HUES6 (cell line): ENCODE results near the gene SUGP1.

ENCODE experiments used
- H3K27ac ChIP-seq: 2 replicates; pipeline ENCODE4 v1.7.0; 2013; ENCODE audit warnings: low read depth, mild to moderate bottlenecking, low read length, inconsistent platforms
- H3K27me3 ChIP-seq: 2 replicates; pipeline ENCODE4 v1.6.1; 2013; ENCODE audit warnings: low read length; ENCODE audit not compliant: control insufficient read depth, insufficient read depth
- H3K36me3 ChIP-seq: 2 replicates; pipeline ENCODE4 v1.6.1; 2013; ENCODE audit warnings: low read length; ENCODE audit not compliant: control insufficient read depth, insufficient read depth
- H3K4me1 ChIP-seq: 2 replicates; pipeline ENCODE4 v1.6.1; 2013; ENCODE audit warnings: low read length; ENCODE audit not compliant: control insufficient read depth, insufficient read depth
- H3K4me3 ChIP-seq: 2 replicates; pipeline ENCODE4 v1.5.1; 2013; ENCODE audit warnings: low read depth, low read length
- H3K9ac ChIP-seq: one replicate; pipeline ENCODE4 v1.6.1; 2013; ENCODE audit warnings: mild to moderate bottlenecking, low read length
- H3K9me3 ChIP-seq: 2 replicates; pipeline ENCODE4 v1.6.1; 2013; ENCODE audit warnings: low read depth, low read length; ENCODE audit not compliant: control insufficient read depth, insufficient read depth

SUGP1 gene

DNA sequence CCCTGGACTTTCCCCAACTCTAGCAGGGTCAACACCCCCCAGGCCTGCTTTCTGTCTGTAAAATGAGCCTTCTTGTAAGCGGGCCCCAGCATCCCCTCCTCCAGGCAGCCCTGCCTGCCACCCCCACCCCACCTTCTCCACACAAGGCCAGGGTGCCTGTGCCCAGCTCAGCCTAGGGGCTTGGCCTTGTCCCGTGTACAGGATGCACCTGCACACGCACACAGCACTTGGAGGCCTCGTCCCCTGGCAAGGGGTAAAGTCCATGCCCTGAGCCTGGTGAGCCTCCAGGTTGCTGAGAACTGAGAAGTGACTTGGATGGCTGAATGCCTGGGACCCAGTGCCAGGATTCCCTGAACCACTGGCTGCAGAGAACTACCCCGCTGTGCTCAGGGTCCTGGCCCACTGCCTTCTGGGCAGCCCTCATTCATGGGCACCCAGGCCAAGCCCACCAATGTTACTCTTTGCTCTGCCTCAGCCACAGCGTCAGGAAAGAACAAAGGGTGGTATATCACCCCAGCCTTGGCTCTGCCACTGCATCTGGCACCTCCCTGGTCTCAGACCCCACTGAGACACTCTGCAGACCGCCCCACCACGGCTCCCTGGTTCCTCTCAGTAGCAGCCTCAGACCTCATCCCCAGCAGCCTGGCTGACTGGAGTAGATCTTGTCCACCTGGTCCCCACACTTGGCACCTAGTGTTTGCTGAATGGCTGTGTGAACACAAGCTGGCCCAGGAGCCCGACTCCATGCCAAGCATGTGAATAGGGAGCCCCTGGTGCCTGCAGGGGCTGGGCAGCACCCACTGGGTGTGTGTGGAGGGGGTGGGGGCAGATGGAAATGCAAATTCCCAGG lies 45.4 kb downstream of the SUGP1 start:
- Histone ChIP-seq H3K4me3 (no peak overlapping the region), H3K36me3 (peaks cover 46% of the 10 kb centered on the region), H3K27ac (no peak overlapping the region), H3K9ac (no peak overlapping the region), H3K4me1 (peaks cover 4% of the 10 kb centered on the region; the same call in 1 of the 2 replicates), H3K9me3 (no peaks in the 10 kb centered on the region), H3K27me3 (0 out of 2 replicates have a peak, but pooled peaks cover 5% of the 10 kb centered on the region)

DNA sequence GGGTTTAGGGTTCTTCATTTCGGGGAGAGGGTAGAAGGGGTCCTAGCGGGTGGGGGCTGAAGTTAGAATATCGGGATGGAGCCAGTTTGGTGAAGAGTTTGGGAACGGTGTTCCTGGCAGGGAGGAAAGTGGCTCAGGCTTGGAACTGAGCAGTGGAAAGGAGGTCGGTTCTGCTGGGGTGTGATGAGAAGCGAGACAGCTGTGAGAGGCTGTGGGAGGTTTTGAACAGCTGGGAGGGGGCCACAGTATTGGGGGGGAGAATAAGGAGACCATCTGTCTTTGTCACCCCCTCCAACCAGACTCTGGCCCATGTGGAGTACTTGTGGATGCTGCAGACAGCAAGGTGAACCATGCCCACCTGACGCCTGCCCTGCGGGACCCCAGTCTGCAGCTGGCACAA lies 46.2 kb downstream of the SUGP1 start:
- Histone ChIP-seq H3K36me3 (peaks cover 38% of the 10 kb centered on the region), H3K4me3 (no peak overlapping the region), H3K27me3 (peaks cover 11% of the 10 kb centered on the region; the same call in 1 of the 2 replicates), H3K9me3 (no peaks in the 10 kb centered on the region), H3K4me1 (peaks cover 4% of the 10 kb centered on the region; the same call in 1 of the 2 replicates), H3K27ac (no peak overlapping the region), H3K9ac (no peak overlapping the region)

DNA sequence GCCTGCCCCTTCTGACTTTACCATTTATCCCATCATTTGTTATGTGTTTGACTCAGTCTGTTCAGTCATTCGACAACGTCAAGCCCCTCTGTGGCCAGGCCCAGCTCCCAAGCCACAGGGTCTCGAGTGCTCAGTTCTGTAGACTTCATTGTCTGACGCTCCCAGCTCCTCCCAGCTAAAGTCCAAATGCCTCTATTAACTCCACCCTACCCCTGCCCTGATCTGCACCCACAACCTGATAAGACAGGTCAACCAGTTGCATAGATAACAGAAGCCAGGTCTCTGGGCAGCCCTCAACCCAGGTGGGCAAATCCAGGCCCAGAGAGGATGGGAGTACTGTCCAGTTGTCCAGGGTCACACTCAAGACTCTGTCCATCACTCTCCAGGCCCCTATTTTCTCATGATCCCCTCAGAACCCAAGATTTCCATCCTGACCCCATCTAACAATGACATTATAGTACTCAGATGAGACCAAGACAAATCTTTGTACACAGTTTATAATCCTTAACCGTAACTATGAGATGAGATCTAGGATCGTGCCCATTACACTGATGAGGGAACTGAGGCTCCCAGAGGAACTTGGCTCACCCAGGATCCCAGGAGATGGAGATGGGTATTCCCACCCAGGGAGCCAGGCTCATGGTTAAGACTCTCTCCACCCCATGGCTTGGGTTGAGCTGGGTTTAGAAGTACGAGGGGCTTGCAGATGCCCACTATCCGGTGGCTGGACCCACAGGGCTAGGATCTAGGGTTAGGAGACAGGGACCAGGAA lies 48.3 kb downstream of the SUGP1 start:
- H3K36me3 ChIP-seq = peaks cover 18% of the 10 kb centered on the region
- H3K9ac ChIP-seq = no peak overlapping the region
- peaks cover 14% of the 10 kb centered on the region; the same call in 1 of the 2 replicates for H3K27me3 ChIP-seq
- H3K9me3 ChIP-seq = no peaks in the 10 kb centered on the region
- peak overlapping the region; percentile 68 for H3K4me3 ChIP-seq
- H3K4me1 ChIP-seq = peaks cover 4% of the 10 kb centered on the region; the same call in 1 of the 2 replicates
- no peak overlapping the region for H3K27ac ChIP-seq

- Histone ChIP-seq H3K27ac (no peak overlapping the region), H3K9ac (no peak overlapping the region), H3K9me3 (no peaks in the 10 kb centered on the region), H3K4me3 (no peak overlapping the region), H3K36me3 (peaks cover 9% of the 10 kb centered on the region; the same call in 1 of the 2 replicates), H3K4me1 (peaks cover 4% of the 10 kb centered on the region; the same call in 1 of the 2 replicates), H3K27me3 (peaks cover 14% of the 10 kb centered on the region; the same call in 1 of the 2 replicates)
Observed at GRCh38 chr19:19270749-19271571, 49.3 kb downstream of the SUGP1 start.

DNA sequence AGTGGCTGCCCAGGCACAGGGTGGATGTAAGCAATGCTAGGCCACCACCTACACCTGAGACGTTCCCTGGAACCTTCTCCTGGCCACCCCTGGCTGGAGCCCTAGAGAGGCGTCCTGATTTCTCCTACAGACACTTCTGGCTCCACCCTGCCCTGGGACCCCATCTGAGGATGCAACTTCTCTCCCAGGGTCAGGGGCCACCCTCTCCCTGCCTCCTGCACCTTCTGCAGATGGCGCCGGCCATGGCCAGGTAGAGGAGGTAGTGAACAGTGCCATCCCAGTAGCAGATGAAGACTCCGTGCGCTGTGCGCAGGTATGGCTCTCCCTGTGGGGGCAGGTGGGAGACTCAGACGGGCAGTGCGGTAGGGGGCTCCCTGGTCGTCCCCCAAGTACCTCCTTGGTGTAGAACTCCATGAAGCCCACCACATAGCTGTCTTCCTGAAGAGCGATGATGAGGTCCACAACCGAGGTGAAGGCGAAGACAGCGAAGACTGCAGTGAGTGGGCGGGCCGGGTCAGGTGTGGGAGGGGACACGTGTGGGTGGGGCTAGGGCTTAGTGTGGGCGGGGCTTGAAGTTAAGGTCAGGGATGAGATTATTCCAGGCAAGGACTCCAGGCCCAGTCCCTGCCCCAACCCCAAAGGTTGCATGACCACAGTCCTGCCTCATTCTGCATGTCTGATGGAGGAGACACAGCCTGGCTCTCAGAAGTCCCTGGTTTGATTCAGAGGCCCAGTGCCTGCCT lies 50.2 kb downstream of the SUGP1 start:
- H3K27ac ChIP-seq = no peak overlapping the region
- H3K4me3 ChIP-seq = no peak overlapping the region
- H3K4me1 ChIP-seq = peaks cover 4% of the 10 kb centered on the region; the same call in 1 of the 2 replicates
- peaks cover 14% of the 10 kb centered on the region; the same call in 1 of the 2 replicates for H3K27me3 ChIP-seq
- no peaks in the 10 kb centered on the region for H3K9me3 ChIP-seq
- 0 out of 2 replicates have a peak, but pooled peaks cover under 1% of the 10 kb centered on the region for H3K36me3 ChIP-seq
- H3K9ac ChIP-seq = no peak overlapping the region

DNA sequence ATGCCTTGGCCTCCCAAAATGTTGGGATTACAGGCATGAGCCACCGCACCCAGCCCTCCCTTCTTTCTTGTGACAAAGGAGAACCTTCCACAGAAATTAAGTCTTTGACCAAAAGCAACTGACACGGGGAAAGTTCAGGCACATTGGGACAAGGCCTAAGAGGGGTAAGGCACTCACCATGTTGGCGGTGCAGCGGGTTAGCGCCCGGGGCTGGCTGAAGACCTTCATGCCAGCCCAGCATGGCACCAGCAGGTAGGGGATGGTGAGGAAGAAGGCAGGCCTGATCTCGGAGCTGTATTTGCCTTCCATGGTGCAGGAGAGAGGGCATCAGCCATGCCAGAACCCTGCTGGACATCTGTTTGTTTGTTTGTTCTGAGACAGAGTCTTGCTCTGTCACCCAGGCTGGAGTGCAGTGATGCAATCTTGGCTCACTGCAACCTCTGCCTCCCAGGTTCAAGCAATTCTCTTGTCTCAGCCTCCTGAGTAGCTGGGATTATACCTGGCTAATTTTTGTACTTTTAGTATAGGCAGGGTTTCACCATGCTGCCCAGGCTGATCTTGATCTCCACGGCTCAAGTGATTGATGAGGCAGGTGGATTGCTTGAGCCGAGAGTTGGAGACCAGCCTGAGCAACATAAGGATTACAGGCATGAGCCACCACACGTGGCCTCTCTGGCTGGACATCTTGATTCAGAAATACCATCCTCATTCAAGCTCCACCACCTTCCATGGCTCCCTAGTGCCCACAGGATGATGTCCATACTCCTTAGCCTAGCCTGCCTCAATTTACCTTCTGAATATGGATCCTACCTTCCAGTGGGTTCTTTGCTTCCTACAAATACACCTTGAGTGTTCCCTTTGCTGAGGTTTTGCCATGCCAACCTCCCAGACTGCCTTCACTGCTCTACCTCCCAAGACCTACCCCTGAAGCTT lies 51.6 kb downstream of the SUGP1 start:
- Histone ChIP-seq H3K4me3 (no peak overlapping the region), H3K4me1 (peaks cover 4% of the 10 kb centered on the region; the same call in 1 of the 2 replicates), H3K36me3 (no peaks in the 10 kb centered on the region), H3K9me3 (no peaks in the 10 kb centered on the region), H3K9ac (no peak overlapping the region), H3K27ac (no peak overlapping the region), H3K27me3 (peaks cover 22% of the 10 kb centered on the region)

- no peaks in the 10 kb centered on the region for H3K36me3 ChIP-seq
- H3K4me3 ChIP-seq = no peak overlapping the region
- peaks cover 32% of the 10 kb centered on the region for H3K27me3 ChIP-seq
- H3K9ac ChIP-seq = no peak overlapping the region
- no peaks in the 10 kb centered on the region for H3K9me3 ChIP-seq
- H3K4me1 ChIP-seq = peaks cover 3% of the 10 kb centered on the region; the same call in 1 of the 2 replicates
- no peak overlapping the region for H3K27ac ChIP-seq
Observed at GRCh38 chr19:19267305-19267704, 53.0 kb downstream of the SUGP1 start.

GRCh38 chr19:19263886-19264487 lies 56.3 kb downstream of the SUGP1 start:
- Histone ChIP-seq H3K27ac (no peak overlapping the region), H3K27me3 (peaks cover 36% of the 10 kb centered on the region), H3K4me1 (0 out of 2 replicates have a peak, but pooled peaks cover 2% of the 10 kb centered on the region), H3K36me3 (no peaks in the 10 kb centered on the region), H3K9ac (no peak overlapping the region), H3K4me3 (no peak overlapping the region), H3K9me3 (no peaks in the 10 kb centered on the region; the same call in 1 of the 2 replicates)
